ENCODE results near the gene ABCA7. TPM values are rescaled to one million over a fixed set of nuclear protein-coding genes. Genes with fewer than 3 reads are reported as not detected.

The ABCA7 gene
- total RNA-seq, 3 donors from 2014 or later (not counting 1 experiment from before 2014, with no cell fraction given): 73.3 to 149 (median 121) TPM

GRCh38 chr19:1106841-1107660 lies 67.1 kb downstream of the ABCA7 start:
- WGBS (ENCODE audit: insufficient coverage): 88% methylated on average over 17 of the region's 17 CpGs
- Mint-ChIP-seq H3K27ac (peak overlapping the region; percentile 11 to 45), H3K36me3 (no peaks in the 10 kb centered on the region), H3K27me3 (ENCODE audit: low read depth in 2 of 2) (no peaks in the 10 kb centered on the region), H3K4me3 (peak overlapping the region; percentile 40), H3K9me3 (no peaks in the 10 kb centered on the region), H3K4me1 (peaks cover 0 to 11% of the 10 kb centered on the region in 2 donors)
- ATAC-seq: no peak
- Histone ChIP-seq H3K9me3 (ENCODE audit: control insufficient read depth, insufficient read depth, low read length) (no peaks in the 10 kb centered on the region), H3K36me3 (ENCODE audit: control insufficient read depth, insufficient read depth, low read length) (peaks cover 25% of the 10 kb centered on the region), H3K27ac (ENCODE audit: low read length) (no peak overlapping the region), H3K4me1 (ENCODE audit: control insufficient read depth, insufficient read depth, low read length) (peaks cover 32% of the 10 kb centered on the region), H3K4me3 (ENCODE audit: low read length) (no peak overlapping the region), H3K27me3 (ENCODE audit: control insufficient read depth, insufficient read depth, low read length) (no peaks in the 10 kb centered on the region)
- TF ChIP-seq CTCF (IDR thresholded peaks at IDR 0.05): no peak
- intact Hi-C loops (cut with micrococcal nuclease): no loop called here
- DNase-seq: peak in 1 of 2 donors; percentile 29

GRCh38 chr19:1107661-1108261 lies 67.9 kb downstream of the ABCA7 start:
- no peak for TF ChIP-seq CTCF (IDR thresholded peaks at IDR 0.05)
- Mint-ChIP-seq H3K36me3 (no peaks in the 10 kb centered on the region), H3K9me3 (no peaks in the 10 kb centered on the region), H3K27ac (no peak overlapping the region), H3K27me3 (ENCODE audit: low read depth in 2 of 2) (no peaks in the 10 kb centered on the region), H3K4me1 (peaks cover 0 to 8% of the 10 kb centered on the region in 2 donors), H3K4me3 (no peak overlapping the region)
- intact Hi-C loops (cut with micrococcal nuclease): no loop called here
- no peak overlapping the region for H3K4me3 ChIP-seq (ENCODE audit: low read length)
- H3K27ac ChIP-seq (ENCODE audit: low read length): no peak overlapping the region
- no peak for ATAC-seq
- no peaks in the 10 kb centered on the region for H3K27me3 ChIP-seq (ENCODE audit: control insufficient read depth, insufficient read depth, low read length)
- peak in 1 of 2 donors; percentile 23 for DNase-seq
- H3K4me1 ChIP-seq (ENCODE audit: control insufficient read depth, insufficient read depth, low read length): peaks cover 25% of the 10 kb centered on the region
- H3K9me3 ChIP-seq (ENCODE audit: control insufficient read depth, insufficient read depth, low read length): no peaks in the 10 kb centered on the region
- WGBS (ENCODE audit: insufficient coverage): 95% methylated on average over 25 of the region's 25 CpGs
- H3K36me3 ChIP-seq (ENCODE audit: control insufficient read depth, insufficient read depth, low read length): peaks cover 28% of the 10 kb centered on the region

- intact Hi-C loops (cut with micrococcal nuclease): no loop called here
- H3K27me3 ChIP-seq (ENCODE audit: control insufficient read depth, insufficient read depth, low read length): no peaks in the 10 kb centered on the region
- TF ChIP-seq CTCF (IDR thresholded peaks at IDR 0.05): no peak
- Mint-ChIP-seq H3K4me3 (no peak overlapping the region), H3K36me3 (no peaks in the 10 kb centered on the region), H3K4me1 (peaks cover 0 to 1% of the 10 kb centered on the region in 2 donors), H3K27me3 (ENCODE audit: low read depth in 2 of 2) (no peaks in the 10 kb centered on the region), H3K27ac (no peak overlapping the region), H3K9me3 (no peaks in the 10 kb centered on the region)
- H3K27ac ChIP-seq (ENCODE audit: low read length): no peak overlapping the region
- ATAC-seq (no peak), DNase-seq (no peak)
- H3K4me1 ChIP-seq (ENCODE audit: control insufficient read depth, insufficient read depth, low read length): peaks cover 25% of the 10 kb centered on the region
- WGBS (ENCODE audit: insufficient coverage): 96% methylated on average over 89 of the region's 89 CpGs
- H3K4me3 ChIP-seq (ENCODE audit: low read length): no peak overlapping the region
- H3K9me3 ChIP-seq (ENCODE audit: control insufficient read depth, insufficient read depth, low read length): no peaks in the 10 kb centered on the region
- H3K36me3 ChIP-seq (ENCODE audit: control insufficient read depth, insufficient read depth, low read length): peaks cover 30% of the 10 kb centered on the region
These were observed 68.6 kb downstream of the ABCA7 start for GRCh38 chr19:1108291-1109031.
